ENCODE data around the gene GLUD1. TPM values are rescaled to one million over a fixed set of nuclear protein-coding genes. Genes with fewer than 3 reads are reported as not detected.
"Not testable (repeated sequence)": the region's sequence is repeated elsewhere in the genome, so short reads cannot be mapped to it uniquely, and the experiment has no call there.

GLUD1 gene
- total RNA-seq, 4 donors from 2014 or later, result 114 to 204 (median 130) TPM

- Histone ChIP-seq H3K9me3 (no peaks in the 10 kb centered on the region), H3K36me3 (no peaks in the 10 kb centered on the region), H3K4me1 (peaks cover 4 to 16% (median 8%) of the 10 kb centered on the region in 3 donors), H3K27ac (peak overlapping the region in 3 of 4 donors; percentile 21 to 67 (median 50)), H3K27me3 (no peaks in the 10 kb centered on the region), H3K4me3 (no peak overlapping the region)
- no peak for DNase-seq
- WGBS, 2 donors, result 86 to 87% methylated on average over 1 to 3 of the region's 3 CpGs
- intact Hi-C loops (cut with DNase I), result no loop called here
- no peak for TF ChIP-seq CTCF (IDR thresholded peaks at IDR 0.05)
- no peak for TF ChIP-seq POLR2A (IDR thresholded peaks at IDR 0.05)
Measured at GRCh38 chr10:87038286-87038717, 56.3 kb downstream of the GLUD1 start.

- no peak for DNase-seq
- WGBS, 2 donors, result 63 to 85% methylated on average over 1 of the region's 1 CpG
- TF ChIP-seq CTCF (IDR thresholded peaks at IDR 0.05) (no peak), POLR2A (IDR thresholded peaks at IDR 0.05) (no peak)
- Histone ChIP-seq H3K4me1 (peaks cover 4 to 16% (median 8%) of the 10 kb centered on the region in 3 donors), H3K4me3 (no peak overlapping the region), H3K27ac (no peak overlapping the region), H3K27me3 (no peaks in the 10 kb centered on the region), H3K9me3 (no peaks in the 10 kb centered on the region), H3K36me3 (no peaks in the 10 kb centered on the region)
- intact Hi-C loops (cut with DNase I), result no loop called here
Measured at GRCh38 chr10:87036623-87037022, 58.0 kb downstream of the GLUD1 start.

GRCh38 chr10:87030912-87031635, 63.6 kb downstream of the GLUD1 start:
- H3K4me1 ChIP-seq, result no peaks in the 10 kb centered on the region
- no peak for DNase-seq
- H3K9me3 ChIP-seq, result peaks cover 0 to 6% (median 0%) of the 10 kb centered on the region in 3 donors
- no peaks in the 10 kb centered on the region for H3K36me3 ChIP-seq
- H3K27me3 ChIP-seq, result no peaks in the 10 kb centered on the region
- WGBS, 2 donors, result 97 to 100% methylated on average over 2 to 5 of the region's 28 CpGs
- intact Hi-C loops (cut with DNase I), result no loop called here
- TF ChIP-seq POLR2A (IDR thresholded peaks at IDR 0.05) (no peak), CTCF (IDR thresholded peaks at IDR 0.05) (no peak)
- H3K4me3 ChIP-seq, result no peak overlapping the region
- H3K27ac ChIP-seq, result no peak overlapping the region

GRCh38 chr10:87030419-87030818, 64.2 kb downstream of the GLUD1 start:
- H3K9me3 ChIP-seq; H3K36me3 ChIP-seq; H3K4me1 ChIP-seq; H3K27me3 ChIP-seq; H3K27ac ChIP-seq; intact Hi-C loops (cut with DNase I); DNase-seq; H3K4me3 ChIP-seq: not testable (repeated sequence)
- WGBS, 2 donors, result 75 to 80% methylated on average over 1 of the region's 1 CpG

- H3K27me3 ChIP-seq; H3K4me3 ChIP-seq; H3K36me3 ChIP-seq; H3K4me1 ChIP-seq; H3K27ac ChIP-seq; DNase-seq; H3K9me3 ChIP-seq; intact Hi-C loops (cut with DNase I): not testable (repeated sequence)
- WGBS, 2 donors, result 93 to 100% methylated on average over 12 to 14 of the region's 17 CpGs
Measured at GRCh38 chr10:87026747-87027508, 67.7 kb downstream of the GLUD1 start.

- H3K4me3 ChIP-seq; DNase-seq; H3K9me3 ChIP-seq; H3K27me3 ChIP-seq; H3K27ac ChIP-seq; intact Hi-C loops (cut with DNase I); H3K36me3 ChIP-seq: not testable (repeated sequence)
- WGBS, 2 donors, result 12 to 19% methylated on average over 3 to 4 of the region's 5 CpGs
- H3K4me1 ChIP-seq, result peaks cover 0 to 12% (median 0%) of the 10 kb centered on the region in 3 donors
Measured at GRCh38 chr10:87025285-87025958, 69.2 kb downstream of the GLUD1 start.

GRCh38 chr10:87020056-87020455, 74.6 kb downstream of the GLUD1 start, which contains the start of gene FAM25A:
Gene FAM25A (plus strand): TSS chr10:87020294. CDS start chr10:87020325, 31 bp downstream.
- H3K9me3 ChIP-seq; DNase-seq; H3K27me3 ChIP-seq; H3K36me3 ChIP-seq; intact Hi-C loops (cut with DNase I): not testable (repeated sequence)
- 42% methylated on average over 2 of the region's 9 CpGs; no CpG with 5 or more reads in 1 of the 2 donors for WGBS, 2 donors
- Histone ChIP-seq H3K27ac (peak within 1 kb of the TSS; percentile 52 to 89 (median 80)), H3K4me1 (peaks cover 0 to 41% (median 0%) of the 10 kb centered on the region in 3 donors), H3K4me3 (peak within 1 kb of the TSS in 1 of 4 donors; percentile 11)

- no CpG with 5 or more reads among the region's 1 CpG for WGBS, 2 donors
- H3K27me3 ChIP-seq; H3K4me3 ChIP-seq; H3K36me3 ChIP-seq; H3K9me3 ChIP-seq; DNase-seq; intact Hi-C loops (cut with DNase I): not testable (repeated sequence)
- peaks cover 0 to 41% (median 0%) of the 10 kb centered on the region in 3 donors for H3K4me1 ChIP-seq
- peak overlapping the region; percentile 52 to 89 (median 80) for H3K27ac ChIP-seq
Measured at GRCh38 chr10:87019504-87019903, 75.1 kb downstream of the GLUD1 start.

- not testable (repeated sequence) for DNase-seq
Measured at GRCh38 chr10:87019066-87019465, 75.6 kb downstream of the GLUD1 start.

More at GRCh38 chr10:87019066-87019465, 75.6 kb downstream of the GLUD1 start:
- H3K27me3 ChIP-seq; H3K36me3 ChIP-seq; H3K9me3 ChIP-seq; H3K4me3 ChIP-seq; intact Hi-C loops (cut with DNase I): not testable (repeated sequence)
- Histone ChIP-seq H3K4me1 (peaks cover 0 to 41% (median 0%) of the 10 kb centered on the region in 3 donors), H3K27ac (peak overlapping the region in 3 of 4 donors; percentile 54 to 89 (median 63))
- no CpG with 5 or more reads among the region's 6 CpGs for WGBS, 2 donors

All from esophagus squamous epithelium (tissue), 5 donors.